Measurements from ENCODE around the gene ARHGDIA.
"Not testable (repeated sequence)": the region's sequence is repeated elsewhere in the genome, so short reads cannot be mapped to it uniquely, and the experiment has no call there.

Gene ARHGDIA

DNA sequence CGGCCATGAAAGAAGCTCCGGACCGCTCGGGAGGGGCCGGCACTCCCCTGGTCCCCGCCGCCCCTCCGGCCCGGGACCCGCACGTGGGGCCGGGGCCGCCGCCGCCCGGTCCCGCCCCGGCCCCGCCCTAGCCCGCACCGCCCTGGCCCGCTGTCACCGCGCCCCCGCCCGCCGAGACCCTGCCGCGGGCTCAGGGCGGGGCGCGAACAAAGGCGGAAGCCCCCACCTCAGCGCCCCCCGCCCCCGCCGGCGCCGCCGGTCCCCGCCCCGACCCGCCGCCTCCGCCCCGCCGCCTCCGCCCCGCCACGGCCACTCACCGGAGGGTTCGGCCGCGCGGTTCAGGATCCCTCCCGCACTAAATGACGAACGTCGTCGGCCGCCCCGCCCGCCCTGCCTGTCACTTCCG lies at the start of gene ARHGDIA:
ARHGDIA (minus strand) TSS at position 357 of the 406 bp plus-strand sequence. CDS start 1,407 bp downstream, outside the sequence.
- no peak for DNase-seq

DNA sequence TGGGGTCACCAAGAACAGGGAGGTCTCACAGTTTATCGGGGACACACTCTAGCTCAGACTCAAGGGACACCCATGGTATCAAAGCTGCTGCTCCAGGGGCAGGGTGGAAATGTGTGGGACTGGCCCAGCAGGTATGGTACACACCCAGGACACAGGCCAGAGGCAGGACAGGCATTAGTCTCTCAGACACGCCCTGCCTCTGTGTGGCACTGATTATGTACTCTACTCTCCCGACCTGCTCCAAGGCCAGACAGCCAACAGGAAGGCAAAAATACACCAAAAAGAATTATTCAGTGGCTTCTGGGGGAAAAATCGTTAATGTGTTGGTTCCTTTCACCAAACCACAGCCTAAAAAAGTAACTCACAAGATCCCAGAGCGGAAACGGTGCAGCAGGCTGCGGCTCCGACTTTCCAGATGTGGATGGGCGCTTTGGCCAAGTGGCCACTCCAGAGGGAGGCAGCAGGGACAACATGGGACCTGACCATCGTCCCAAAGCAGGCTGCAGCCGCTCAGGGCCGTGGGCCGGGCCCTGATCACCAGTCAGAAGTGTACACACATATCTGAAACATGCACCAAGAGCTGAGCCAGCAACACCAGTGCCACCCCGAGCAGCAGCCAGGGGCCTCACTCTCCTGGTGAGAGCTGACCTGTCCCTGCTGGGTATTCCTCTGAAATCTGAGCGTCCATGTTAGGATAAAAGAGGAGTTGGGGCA lies 47.9 kb upstream of the ARHGDIA start:
- no peak for DNase-seq

GRCh38 chr17:81918333-81918669 lies 47.2 kb upstream of the ARHGDIA start:
- DNase-seq, result not testable (repeated sequence)

DNA sequence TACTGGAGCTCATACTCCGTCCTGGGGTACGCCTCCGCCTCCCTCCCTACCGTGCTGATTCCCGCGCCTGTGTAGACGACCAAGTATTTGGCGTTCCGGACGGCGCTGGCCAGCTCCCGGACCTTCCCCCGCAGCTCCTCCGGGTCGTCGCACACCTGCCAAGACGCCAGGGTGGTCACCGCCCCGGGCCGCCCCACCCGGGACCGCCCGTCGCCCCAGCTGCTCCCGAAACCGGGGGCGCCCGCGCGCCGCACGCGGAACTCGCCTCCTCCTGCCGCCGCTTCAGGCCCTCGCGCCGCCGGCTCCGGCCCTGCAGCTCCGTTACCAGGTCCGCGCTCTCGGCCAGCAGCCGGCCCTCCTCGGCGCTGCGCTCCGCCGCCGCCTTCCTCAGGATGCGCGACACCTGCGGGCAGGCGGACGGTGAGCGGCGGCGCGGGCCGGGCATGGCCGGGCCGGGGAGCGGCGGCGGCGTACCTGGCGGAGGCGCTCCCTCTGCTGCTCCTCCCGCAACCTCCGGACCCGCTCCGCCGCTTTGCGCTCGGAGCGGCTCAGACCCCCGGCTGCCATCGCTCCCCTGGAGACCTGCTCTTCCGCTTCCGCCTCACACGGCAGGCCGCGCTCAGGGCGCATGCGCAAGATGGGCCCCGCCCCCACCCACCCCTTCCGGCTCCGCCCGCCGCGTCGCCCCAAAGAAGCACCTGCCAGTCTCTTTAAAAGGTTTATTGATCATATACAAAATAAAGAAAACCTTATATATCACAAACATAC lies 46.6 kb upstream of the ARHGDIA start, which contains the start of gene SIRT7:
SIRT7 (minus strand) TSS at position 612 of the 768 bp plus-strand sequence; CDS start at position 567, 45 bp downstream.
- DNase-seq, result peak in 56 of 58 donors; percentile 16 to 86 (median 75)

- DNase-seq, result no peak
Observed at GRCh38 chr17:81916234-81917001, 45.3 kb upstream of the ARHGDIA start.

- no peak for DNase-seq
Observed at GRCh38 chr17:81915331-81915730, 44.2 kb upstream of the ARHGDIA start.

DNA sequence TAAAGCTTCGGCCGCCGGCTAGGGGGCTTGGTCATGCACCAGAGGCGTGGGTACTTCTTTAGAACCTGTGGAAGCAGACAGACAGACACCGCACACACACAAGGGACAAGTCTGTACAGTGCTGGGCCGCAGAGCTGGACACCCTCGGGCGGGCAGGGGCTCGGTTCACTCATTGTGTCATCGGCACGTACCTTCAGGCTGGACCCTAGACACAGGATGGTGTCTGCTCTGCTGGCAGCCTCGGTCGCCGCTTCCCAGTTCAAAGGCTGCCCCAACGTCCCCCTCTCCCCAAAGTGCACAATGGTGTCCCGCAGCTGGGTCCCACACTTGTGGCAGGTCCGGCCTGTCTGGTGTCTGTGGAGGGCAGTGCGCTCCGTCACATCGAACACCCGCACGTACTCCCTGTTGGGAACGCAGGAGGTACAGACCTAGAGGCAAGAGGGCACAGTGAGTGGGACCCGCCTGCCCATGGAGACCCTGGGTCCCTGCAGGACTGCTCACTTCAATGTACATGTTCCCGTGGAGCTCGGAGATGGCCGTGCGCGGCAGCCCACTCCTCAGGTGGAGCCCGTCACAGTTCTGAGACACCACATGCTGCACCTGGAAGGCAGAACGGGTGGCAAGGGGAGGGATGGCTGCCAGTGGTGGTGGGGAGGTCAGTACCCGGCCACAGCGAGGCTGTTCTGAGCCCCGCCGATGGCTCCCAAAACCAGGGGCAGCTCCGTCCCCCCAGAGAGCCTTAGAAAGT lies 43.1 kb upstream of the ARHGDIA start:
- no peak for DNase-seq

DNA sequence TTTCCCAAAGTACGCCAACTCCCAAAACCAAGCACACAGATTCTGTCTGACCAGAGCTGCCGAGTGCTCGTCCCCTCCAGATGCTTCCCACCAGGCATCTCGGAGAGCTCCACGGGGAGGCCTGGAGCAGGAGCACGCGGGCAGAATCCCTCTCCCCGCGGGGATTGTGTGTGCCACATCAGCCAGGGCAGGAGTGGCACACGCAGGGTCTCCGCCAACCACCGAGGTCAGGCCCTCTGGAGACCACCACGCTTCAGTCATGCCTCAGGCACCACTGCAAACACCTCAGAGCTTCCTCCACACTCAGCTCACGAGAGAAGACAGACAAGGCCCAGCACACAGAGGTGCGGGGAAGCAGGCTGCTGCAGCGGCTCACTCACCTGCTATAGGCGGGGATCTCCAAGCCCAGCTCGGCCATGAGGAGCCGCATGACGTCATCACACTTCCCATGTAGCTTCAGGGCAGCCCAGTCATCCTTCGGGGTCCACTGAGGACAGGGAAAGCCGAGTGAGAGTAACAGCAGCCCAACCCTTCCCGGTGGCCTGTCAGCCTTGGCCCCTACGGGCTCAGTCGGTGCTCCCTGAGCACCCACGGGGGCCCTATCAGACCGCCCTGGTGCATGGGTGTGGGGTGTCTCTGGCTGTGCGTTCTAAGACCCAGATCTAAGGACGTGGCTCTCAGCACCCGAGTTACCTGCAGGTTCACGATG lies 42.4 kb upstream of the ARHGDIA start:
- no peak for DNase-seq

DNA sequence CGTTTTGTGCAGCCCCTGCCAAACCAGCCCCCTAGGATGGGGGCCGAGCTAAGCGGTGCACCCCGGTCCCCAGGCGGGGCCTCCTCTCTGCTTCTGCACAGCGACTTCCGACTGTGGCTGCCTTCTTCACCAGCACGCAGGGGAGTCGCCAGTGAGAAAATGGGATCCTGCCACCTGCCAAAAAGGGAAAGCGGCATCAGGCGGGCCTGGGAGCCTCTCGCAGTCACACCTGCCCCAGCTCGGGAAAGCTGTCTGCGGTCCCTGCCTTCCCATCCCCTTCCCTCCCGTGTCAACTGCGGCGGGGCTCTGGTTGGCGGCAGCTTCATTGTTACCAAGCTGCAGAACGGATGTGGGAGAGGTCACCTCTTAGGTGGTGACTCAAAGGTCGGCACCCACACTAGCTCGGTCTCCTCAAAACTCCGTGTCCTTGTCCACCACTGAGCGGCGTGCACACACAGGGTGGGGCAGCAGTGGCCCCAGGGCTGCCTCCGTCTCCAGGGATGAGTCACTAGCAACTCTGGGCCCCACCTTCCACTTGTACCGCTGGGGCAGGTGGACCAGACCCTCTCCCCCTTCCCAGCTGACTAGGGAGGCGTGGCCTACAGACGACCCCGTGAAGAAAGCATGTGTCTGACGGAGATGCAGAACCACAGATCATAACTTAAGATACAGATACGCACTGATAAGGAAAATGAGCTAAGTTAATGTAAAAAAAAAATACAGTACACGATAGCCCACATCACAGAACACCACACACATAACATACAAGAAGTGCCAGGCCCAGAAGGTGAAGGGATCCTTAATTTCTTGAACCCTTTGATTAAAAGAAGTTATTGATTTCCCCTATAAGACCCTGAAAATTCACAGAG lies 41.5 kb upstream of the ARHGDIA start:
- no peak for DNase-seq

- DNase-seq, result no peak
Observed at GRCh38 chr17:81911969-81912368, 40.8 kb upstream of the ARHGDIA start.

DNA sequence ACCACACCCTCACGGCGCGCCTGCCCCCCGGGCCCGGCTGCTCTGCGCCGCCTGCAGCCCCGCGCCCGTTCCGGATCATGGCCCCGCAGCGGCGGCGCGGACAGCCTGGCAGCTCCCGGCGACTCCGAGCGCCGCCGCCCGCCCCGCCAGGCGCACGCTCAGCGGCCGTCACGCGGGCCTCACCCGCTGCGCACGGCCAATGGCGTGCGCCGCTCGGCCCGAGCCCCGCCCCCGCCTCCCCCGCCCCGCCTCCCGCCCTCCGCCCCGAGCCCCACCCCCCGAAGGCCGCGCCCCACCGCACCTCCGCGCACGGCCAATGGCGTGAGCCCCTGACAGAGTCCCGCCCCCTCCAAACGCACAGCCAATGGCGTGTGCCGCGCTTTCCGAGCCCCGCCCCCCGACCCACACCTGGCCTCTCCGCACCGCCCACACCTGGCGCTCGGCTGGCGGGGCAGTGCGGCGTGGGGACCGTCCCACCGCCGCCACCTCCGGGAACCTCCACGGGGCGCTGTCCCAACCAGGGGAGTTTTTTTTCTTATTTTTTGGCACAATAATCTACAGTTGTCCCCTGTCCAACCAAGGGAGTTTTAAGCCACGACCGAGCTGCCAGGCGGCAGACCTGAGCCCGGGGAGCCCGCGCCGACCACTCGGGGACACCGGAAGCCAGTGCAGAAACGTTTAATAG lies 40.3 kb upstream of the ARHGDIA start, which contains the start of gene PCYT2:
PCYT2 (minus strand) TSS at position 123 of the 685 bp plus-strand sequence; CDS start at position 79, 44 bp downstream.
- peak; percentile 29 to 93 (median 86) for DNase-seq

DNA sequence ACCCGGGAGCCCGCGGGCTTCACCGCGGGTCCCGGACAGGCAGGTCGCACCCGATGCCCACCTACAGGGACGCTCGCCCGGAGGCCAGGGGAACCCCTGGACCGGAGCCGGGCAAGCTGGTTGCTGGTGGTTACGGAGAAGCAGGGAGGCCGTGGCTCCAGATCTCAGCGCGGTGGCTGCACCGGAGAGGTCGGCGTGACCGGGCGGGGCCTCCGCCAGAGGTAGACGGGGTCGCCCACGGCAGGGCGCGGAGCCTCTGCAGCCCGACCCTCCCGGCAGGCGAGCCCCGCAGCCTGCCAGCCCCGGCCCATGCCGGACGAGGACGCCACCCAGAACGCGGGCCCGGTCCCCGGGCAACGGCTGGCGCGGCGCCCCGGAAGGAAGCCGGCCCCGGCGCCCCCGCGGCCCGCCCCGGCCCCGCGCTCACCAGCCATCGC lies 39.7 kb upstream of the ARHGDIA start:
- DNase-seq, result peak in 6 of 58 donors; percentile 24 to 71 (median 52)

DNA sequence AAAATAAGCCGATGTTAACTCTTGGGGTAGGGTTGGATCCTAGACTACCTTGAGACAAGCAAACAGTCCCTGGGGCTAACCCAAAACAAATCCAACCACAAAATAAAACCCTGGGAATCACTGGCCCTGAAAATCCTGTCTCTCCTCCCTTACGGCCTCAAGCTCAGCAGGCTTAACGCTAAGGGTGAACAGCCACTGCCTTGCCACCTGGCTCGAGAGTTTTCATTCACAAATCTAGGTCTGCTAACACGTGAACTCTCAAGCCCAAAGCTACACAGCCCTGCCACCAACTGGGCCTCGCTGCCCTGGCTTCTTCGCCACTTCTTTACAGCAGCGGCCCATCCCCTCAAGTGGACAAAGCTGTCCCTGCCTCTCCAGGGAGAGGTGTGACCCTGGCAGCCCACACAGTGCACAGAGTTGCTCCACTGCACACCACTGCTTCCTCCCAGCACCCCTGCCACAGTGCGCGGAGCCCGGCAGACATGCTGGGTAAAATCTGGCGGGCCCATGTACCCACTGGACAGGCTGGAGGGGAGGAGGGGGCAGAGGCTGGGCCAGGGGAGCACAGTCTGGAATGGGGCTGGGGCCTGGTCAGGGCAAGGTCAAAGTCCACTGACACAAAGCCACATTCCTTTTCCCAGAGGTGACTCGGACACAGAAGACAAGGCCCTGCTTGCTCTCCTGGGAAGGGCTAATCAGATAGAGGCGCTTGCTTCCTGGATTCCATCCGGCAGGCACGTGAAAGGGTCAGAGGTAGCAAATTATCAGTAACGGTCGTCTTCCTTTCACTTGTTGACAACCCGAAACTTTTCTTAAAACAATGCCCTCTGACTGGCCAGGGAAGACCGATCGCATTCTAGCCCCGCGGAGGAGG lies 39.1 kb upstream of the ARHGDIA start:
- no peak for DNase-seq

DNA sequence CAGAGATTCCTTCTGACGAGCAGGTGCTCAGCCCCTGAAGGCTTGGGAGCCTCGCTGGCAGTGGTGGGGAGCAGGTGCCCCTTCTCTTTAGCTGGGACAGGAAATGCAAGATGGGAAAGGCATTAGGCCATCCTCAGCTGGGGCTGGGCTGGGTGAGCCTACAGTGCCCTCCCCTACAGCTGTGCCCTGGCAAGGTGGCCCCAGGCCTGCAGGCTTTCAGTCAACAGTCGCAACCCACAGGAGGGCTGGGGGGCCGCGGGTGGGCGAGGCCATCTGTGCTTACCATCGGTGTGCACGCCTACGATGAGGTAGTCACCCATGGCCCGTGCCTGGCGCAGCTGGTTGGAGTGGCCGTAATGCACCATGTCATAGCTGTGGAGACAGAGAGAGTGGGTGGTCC lies 38.1 kb upstream of the ARHGDIA start:
- no peak for DNase-seq

DNA sequence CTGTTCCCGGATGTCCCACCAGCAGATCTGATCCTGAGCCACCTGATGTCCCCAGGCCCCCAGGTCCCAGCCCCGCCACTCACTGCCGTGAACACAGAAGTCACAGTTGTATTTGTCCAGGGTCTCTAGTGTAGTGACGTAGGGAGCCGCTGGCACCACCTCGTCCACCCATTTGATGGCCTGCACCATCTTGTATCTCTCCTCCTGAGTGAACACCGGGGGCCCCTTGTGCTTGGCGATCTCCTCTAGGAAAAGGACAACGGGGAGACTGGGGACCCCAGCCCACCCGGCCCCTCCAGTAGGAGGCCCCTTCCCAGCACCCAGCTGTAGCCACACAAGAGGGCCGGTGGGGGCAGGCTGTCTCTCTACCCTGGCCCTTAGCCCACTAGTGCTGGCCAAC lies 37.7 kb upstream of the ARHGDIA start:
- DNase-seq, result no peak

GRCh38 chr17:81907219-81908145 lies 36.3 kb upstream of the ARHGDIA start:
- no peak for DNase-seq
